Measurements from ENCODE around the gene DDOST.

DDOST gene

DNA sequence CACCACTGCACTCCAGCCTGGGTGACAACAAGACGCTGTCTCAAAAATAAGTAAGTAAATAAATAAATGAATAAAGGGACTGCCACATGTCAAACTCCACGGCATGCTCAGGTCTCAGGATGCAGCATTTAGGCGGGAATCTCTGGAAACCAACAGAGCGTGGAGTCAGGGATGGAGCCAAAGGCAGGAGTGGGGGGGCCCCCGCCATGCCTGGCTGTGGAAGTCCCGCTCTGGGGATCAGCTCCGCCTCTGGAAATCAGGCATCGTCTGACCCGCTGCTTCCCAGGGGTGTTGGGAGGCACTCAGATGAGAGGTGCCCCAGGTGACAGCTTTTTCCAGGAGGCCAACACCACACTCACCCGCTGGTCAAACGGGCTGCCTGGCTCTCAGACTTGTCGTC lies 36.4 kb upstream of the DDOST start:
- Histone ChIP-seq H3K4me1 (peaks cover 4 to 12% (median 8%) of the 10 kb centered on the region in 10 experiments; a peak in 16 of 20 replicates), H3K9me3 (replicated peaks in 1 of 11) (no peaks in the 10 kb centered on the region), H3K27ac (no peak overlapping the region), H3K4me2 (no peak overlapping the region), H3K9ac (no peak overlapping the region), H3K36me3 (no peaks in the 10 kb centered on the region), H3K27me3 (no peaks in the 10 kb centered on the region), H4K20me1 (no peaks in the 10 kb centered on the region), H3K4me3 (no peak overlapping the region)
- no peak for TF ChIP-seq Cebpa-rat (IDR thresholded peaks at IDR 0.05)

DNA sequence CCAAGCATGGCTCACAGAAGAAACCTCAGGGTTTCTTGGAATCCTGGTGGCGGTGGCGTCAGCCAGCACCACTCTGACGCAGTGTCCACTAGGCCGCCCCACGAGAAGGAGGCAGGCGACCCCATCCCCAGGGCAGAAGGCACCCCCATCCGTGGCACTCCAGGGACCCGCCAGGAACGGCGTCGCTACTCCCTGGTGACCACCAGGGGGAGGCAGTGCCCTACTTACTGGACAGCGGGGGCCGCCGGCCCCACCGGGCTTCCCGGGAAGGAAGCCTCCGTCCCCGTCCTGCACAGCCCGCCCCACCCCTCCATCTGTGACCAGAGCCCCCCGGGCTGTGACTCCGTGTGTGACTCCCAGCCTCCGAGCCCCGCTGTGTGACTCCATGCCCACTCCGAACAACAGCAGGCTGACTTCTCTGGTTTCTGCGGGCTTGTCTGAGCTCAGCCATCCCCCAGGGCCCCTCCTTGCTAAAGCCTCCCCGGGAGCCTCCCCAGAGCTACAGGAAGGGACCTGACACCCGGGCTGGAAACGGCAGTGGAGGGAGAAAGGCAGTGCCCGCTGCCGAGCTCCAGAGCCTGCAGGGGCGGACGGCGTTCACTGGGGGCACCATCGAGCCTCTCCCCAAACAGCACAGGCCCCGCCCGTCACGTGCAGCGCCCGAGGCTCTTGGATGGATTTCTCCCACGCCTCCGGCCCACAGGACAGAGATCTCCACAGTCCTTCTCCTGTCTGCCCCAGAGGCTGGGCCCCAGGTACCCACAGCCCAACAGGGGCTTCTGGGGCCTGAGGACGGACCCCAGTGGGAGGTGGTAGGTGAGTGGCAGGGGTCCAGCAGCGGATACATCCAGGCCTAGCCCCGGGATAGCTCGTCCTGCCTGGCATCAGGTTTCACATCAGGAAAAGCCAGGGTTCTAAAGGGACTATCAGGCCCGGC lies 35.5 kb upstream of the DDOST start:
- Histone ChIP-seq H3K27me3 (no peaks in the 10 kb centered on the region), H3K4me3 (peak overlapping the region; percentile 60 to 76 (median 67)), H3K36me3 (no peaks in the 10 kb centered on the region), H3K27ac (peak overlapping the region; percentile 56 to 79 (median 68); a peak in 19 of 22 replicates), H3K4me1 (peaks cover 5 to 19% (median 12%) of the 10 kb centered on the region in 10 experiments; a peak in 16 of 20 replicates), H3K4me2 (peak overlapping the region; percentile 70 to 95 (median 84)), H3K9ac (peak overlapping the region; percentile 70 to 85 (median 82)), H4K20me1 (no peaks in the 10 kb centered on the region), H3K9me3 (replicated peaks in 1 of 11) (no peaks in the 10 kb centered on the region)
- no peak for TF ChIP-seq Cebpa-rat (IDR thresholded peaks at IDR 0.05)

DNA sequence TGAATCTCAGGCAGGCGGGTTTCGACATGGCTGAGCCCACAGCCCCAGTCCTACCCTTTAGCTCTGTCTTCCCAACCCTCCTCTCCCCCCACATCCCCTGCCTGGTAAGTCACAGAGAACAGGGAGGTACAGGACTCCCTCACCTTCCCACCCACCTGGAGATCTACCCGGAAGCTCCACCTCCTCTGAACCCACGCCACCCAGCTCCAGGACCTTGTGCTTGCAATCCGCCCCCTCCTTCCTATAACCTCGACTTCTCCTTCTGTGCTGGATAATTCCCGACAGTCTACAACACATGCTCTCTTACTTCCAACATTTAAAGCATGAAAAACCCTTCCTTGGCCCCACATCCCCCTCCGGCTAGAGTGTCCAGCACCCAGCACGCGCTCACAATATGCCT lies 34.3 kb upstream of the DDOST start:
- peaks cover 5 to 19% (median 12%) of the 10 kb centered on the region in 10 experiments; a peak in 16 of 20 replicates for H3K4me1 ChIP-seq
- peak overlapping the region in 1 of 11 experiments; percentile 5; a peak in 1 of 22 replicates for H3K9ac ChIP-seq
- H3K36me3 ChIP-seq: no peaks in the 10 kb centered on the region
- peak overlapping the region in 4 of 11 experiments; percentile 70 to 82 (median 78); a peak in 4 of 22 replicates for H3K4me2 ChIP-seq
- no peak overlapping the region for H3K27ac ChIP-seq
- no peak for TF ChIP-seq Cebpa-rat (IDR thresholded peaks at IDR 0.05)
- no peak overlapping the region for H3K4me3 ChIP-seq
- no peaks in the 10 kb centered on the region for H4K20me1 ChIP-seq
- H3K27me3 ChIP-seq: no peaks in the 10 kb centered on the region
- H3K9me3 ChIP-seq (replicated peaks in 1 of 11): no peaks in the 10 kb centered on the region

GRCh38 chr1:20693623-20694022 lies 32.5 kb upstream of the DDOST start:
- Histone ChIP-seq H4K20me1 (no peaks in the 10 kb centered on the region), H3K4me2 (no peak overlapping the region), H3K9me3 (replicated peaks in 1 of 11) (no peaks in the 10 kb centered on the region), H3K27me3 (no peaks in the 10 kb centered on the region), H3K9ac (no peak overlapping the region), H3K4me1 (peaks cover 5 to 19% (median 12%) of the 10 kb centered on the region in 10 experiments; a peak in 16 of 20 replicates), H3K4me3 (no peak overlapping the region), H3K27ac (no peak overlapping the region), H3K36me3 (no peaks in the 10 kb centered on the region)
- no peak for TF ChIP-seq Cebpa-rat (IDR thresholded peaks at IDR 0.05)

- Histone ChIP-seq H3K36me3 (no peaks in the 10 kb centered on the region), H3K9ac (no peak overlapping the region), H3K9me3 (replicated peaks in 1 of 11) (no peaks in the 10 kb centered on the region), H4K20me1 (no peaks in the 10 kb centered on the region), H3K4me1 (peaks cover 0 to 14% (median 8%) of the 10 kb centered on the region in 10 experiments; a peak in 14 of 20 replicates), H3K27me3 (no peaks in the 10 kb centered on the region), H3K4me2 (no peak overlapping the region), H3K27ac (no peak overlapping the region), H3K4me3 (no peak overlapping the region)
- no peak for TF ChIP-seq Cebpa-rat (IDR thresholded peaks at IDR 0.05)
Observed at GRCh38 chr1:20691872-20692271, 30.7 kb upstream of the DDOST start.

- H3K9ac ChIP-seq: no peak overlapping the region
- no peaks in the 10 kb centered on the region for H3K27me3 ChIP-seq
- no peaks in the 10 kb centered on the region; a peak in 1 of 22 replicates for H4K20me1 ChIP-seq
- H3K4me2 ChIP-seq: no peak overlapping the region
- no peak overlapping the region for H3K27ac ChIP-seq
- no peaks in the 10 kb centered on the region for H3K9me3 ChIP-seq (replicated peaks in 1 of 11)
- TF ChIP-seq Cebpa-rat (IDR thresholded peaks at IDR 0.05): no peak
- peaks cover 6 to 31% (median 18%) of the 10 kb centered on the region in 10 experiments; a peak in 19 of 20 replicates for H3K4me1 ChIP-seq
- H3K36me3 ChIP-seq: no peaks in the 10 kb centered on the region
- H3K4me3 ChIP-seq: no peak overlapping the region
Observed at GRCh38 chr1:20689645-20690056, 28.5 kb upstream of the DDOST start.

DNA sequence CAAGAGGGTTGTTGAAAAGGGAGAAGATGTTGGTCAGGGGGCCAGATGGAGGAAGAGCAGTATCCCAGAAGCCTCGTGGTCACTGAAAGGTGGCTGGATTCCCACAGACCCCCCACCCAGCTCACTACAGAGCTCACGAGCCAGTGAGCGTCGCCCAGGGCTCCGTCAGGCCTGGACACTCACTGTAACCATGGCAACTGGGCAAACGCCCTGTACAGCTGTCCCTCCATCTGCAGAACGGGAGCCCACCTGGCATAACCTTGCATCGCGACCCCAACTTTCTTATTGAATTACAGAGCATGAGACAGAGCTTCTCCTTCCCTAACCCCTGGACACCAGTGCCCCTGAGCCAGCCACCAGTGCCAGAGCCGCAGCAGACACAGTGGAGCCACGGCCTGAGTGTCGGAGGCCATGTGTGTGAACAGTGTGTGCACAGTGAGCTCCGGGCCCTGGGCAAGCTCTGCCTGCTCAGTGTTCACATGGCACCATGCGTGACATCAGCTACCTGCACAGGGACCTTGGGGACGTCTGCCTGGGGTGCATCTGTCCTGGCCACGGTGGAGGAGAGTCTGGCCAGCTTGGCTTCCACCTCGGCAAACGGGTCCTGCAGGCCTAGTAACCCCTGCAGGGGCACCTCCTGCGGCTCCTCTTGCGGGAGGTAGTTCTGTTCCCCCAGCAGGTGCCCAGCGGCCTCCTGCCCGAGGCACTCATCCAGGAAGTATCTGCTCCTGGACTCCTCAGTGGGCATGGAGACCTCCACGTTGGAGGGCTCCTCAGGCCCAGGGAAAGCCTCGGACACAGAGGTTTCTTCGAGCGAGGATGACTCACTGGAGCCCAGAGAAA lies 25.9 kb upstream of the DDOST start:
- Histone ChIP-seq H3K4me3 (no peak overlapping the region), H3K4me1 (peaks cover 22 to 45% (median 36%) of the 10 kb centered on the region in 10 experiments), H3K4me2 (no peak overlapping the region), H3K36me3 (no peaks in the 10 kb centered on the region), H3K9ac (no peak overlapping the region), H3K9me3 (replicated peaks in 1 of 11) (no peaks in the 10 kb centered on the region), H4K20me1 (peaks cover 0 to 3% (median 0%) of the 10 kb centered on the region in 11 experiments; a peak in 1 of 22 replicates), H3K27me3 (no peaks in the 10 kb centered on the region), H3K27ac (no peak overlapping the region)
- no peak for TF ChIP-seq Cebpa-rat (IDR thresholded peaks at IDR 0.05)

- peak overlapping the region in 8 of 11 experiments; percentile 17 to 50 (median 33); a peak in 10 of 22 replicates for H3K4me2 ChIP-seq
- H3K27ac ChIP-seq: no peak overlapping the region
- H3K4me1 ChIP-seq: peaks cover 27 to 50% (median 43%) of the 10 kb centered on the region in 10 experiments
- no peaks in the 10 kb centered on the region for H3K9me3 ChIP-seq (replicated peaks in 1 of 11)
- no peaks in the 10 kb centered on the region for H3K27me3 ChIP-seq
- no peak overlapping the region for H3K9ac ChIP-seq
- peaks cover 0 to 3% (median 0%) of the 10 kb centered on the region in 11 experiments; a peak in 1 of 22 replicates for H4K20me1 ChIP-seq
- no peak overlapping the region for H3K4me3 ChIP-seq
- no peaks in the 10 kb centered on the region for H3K36me3 ChIP-seq
- no peak for TF ChIP-seq Cebpa-rat (IDR thresholded peaks at IDR 0.05)
Observed at GRCh38 chr1:20685741-20686140, 24.6 kb upstream of the DDOST start.
